Effector CD4-positive, alpha-beta T cell (primary cell): ENCODE data around the gene RIMBP2.
"Not testable (repeated sequence)": the region's sequence is repeated elsewhere in the genome, so short reads cannot be mapped to it uniquely, and the experiment has no call there.

Experiments
- DNase-seq: peaks from one replicate; pipeline ENCODE4 v3.0.0-alpha.2; 2020

The RIMBP2 gene

GRCh38 chr12:130590685-130591084, 125.4 kb downstream of the RIMBP2 start:
- no peak for DNase-seq

DNA sequence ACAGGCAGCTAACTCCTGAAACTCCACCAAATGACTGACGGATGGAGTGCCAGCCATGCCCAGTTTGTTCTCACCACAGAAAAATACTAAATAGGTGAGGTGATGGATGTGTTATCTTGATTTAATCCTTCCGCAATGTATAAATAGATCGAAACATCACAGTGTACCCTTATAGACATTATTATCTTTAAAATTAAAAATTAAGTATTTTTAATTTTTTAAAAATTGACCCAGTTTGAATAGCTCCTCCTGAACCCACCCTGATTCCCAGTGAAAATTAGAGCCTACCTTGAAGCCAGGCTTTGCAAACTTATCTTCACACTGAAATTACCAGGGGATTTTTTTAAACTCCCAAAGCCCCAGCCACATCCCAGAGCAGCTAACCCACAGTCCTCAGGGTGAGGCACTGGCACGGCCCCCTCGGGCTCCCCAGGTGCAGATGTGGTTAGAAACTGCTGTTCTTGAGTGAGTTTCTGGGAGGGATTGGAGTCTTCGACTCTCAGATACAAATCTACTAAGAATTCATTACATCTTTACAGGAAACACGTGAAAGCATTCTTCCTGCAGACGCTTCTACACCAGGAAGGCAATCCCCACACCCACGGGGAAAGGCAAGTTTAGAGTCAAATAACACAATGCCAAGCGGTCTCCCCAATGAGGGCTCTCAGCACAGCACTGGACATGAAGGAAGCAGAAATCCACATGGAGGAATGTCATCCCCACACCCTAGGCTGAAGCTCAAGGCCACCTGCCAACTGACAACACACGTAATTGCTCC, 126.4 kb downstream of the RIMBP2 start:
- DNase-seq = no peak

DNA sequence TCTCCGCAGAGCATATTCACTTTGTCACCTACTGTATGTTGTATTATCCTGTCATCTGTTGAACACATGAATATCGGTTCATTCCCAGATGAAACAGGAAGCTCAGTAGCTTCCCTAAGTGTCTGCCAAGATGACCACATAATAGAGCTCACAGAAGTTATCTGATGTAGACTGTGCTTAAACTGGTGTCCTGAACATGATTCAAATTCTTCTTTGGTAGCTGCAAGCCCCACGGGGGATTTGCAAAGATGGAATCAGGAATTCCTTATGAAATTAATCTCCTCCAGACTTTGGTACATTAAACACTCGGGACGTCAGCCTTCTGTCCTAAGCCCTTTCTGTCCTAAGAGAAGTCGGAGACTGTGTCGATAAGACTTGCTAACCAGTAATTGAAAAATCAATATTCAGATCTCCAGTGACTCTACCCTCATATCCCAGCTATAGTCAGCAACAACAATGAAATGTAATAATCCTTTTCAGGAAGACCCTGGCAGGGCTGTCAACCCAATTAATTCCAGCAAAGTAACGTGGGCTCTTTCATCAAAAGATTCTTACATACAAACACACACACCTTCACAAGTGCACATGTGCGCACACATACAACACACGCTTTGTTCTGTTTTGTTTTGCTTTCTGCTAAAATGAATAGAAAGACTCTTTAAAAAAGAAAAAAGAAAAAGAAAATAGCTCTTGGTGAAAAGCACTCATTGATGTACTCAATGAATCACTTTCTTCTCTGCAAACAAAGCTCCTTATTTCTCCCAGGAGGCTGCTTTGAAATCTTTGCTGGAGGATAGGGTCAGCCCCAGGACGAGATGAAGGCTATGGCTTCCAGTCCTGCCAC, 127.2 kb downstream of the RIMBP2 start:
- no peak for DNase-seq

GRCh38 chr12:130587966-130588365, 128.1 kb downstream of the RIMBP2 start:
- no peak for DNase-seq

DNA sequence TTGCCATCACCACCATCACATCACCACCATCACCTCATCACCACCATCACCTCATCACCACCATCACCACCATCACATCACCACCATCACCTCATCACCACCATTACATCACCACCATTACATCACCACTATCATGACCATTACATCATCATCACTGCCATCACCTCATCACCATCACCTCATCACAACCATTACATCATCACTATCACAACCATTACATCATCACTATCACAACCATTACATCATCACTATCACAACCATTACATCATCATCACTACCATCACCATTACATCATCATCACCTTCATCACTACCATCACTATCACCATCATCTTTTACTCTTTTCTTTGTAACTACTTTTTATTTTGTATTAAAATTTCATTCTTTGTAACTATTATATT, 131.6 kb downstream of the RIMBP2 start:
- DNase-seq = not testable (repeated sequence)

DNA sequence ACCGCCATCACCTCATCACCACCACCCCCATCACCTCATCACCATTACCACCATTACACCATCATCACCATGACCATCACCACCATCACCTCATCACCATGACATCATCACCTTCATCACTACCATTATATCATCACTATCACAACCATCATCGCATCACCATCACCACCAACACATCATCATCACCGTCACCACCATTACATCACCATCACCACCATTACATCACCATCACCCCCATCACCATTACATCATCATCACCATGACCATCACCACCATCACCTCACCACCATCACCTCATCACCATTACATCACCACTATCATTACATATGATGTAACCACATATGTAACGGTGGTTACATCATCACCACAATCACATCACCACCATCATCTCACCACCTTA, 132.3 kb downstream of the RIMBP2 start:
- no peak for DNase-seq

- DNase-seq = no peak
Observed at GRCh38 chr12:130583317-130583716, 132.8 kb downstream of the RIMBP2 start.

GRCh38 chr12:130582286-130582685, 133.8 kb downstream of the RIMBP2 start:
- DNase-seq = no peak

GRCh38 chr12:130581782-130582181, 134.3 kb downstream of the RIMBP2 start:
- DNase-seq = no peak

DNA sequence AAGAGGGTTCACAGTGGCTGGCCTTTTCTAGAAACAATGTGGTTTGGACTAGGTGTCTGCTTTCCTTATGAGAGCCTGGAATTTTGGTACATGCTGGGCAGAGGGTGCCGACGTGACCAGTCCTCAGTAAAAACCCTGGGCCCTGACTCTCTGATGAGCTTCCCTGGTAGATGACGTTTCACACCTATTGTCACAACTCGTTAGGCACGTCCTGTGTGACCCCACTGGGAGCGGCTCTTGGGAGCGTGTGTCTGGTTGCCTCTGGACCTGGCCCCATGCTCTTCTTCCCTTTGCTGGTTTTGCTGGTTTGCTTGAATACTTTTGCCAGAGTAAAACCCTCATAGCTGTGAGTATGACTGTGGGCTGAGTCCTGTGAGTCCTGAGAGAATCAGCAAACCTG, 136.9 kb downstream of the RIMBP2 start:
- DNase-seq = no peak

GRCh38 chr12:130577351-130577750, 138.7 kb downstream of the RIMBP2 start:
- DNase-seq = no peak

DNA sequence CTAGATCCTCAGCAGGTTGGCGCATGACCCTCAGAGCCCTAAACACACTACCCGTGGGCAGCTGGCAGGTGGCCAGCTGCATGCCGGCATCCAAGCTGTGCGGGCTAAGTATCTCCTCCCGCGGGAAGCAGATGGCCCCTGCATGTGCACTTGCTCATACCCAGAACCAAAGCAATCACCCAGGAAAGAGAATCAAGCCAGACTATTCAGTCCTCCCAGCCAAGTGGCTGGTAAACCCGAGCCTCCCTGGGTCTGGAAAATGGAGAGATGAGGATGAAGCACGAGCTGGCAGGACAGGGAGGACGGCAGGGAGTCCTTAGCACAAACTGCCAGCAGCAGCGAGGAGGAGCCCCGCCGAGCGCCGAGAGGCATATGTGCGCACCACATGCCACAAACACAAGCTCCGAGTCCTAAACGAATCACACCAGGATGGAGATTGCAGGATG, 139.7 kb downstream of the RIMBP2 start:
- no peak for DNase-seq

DNA sequence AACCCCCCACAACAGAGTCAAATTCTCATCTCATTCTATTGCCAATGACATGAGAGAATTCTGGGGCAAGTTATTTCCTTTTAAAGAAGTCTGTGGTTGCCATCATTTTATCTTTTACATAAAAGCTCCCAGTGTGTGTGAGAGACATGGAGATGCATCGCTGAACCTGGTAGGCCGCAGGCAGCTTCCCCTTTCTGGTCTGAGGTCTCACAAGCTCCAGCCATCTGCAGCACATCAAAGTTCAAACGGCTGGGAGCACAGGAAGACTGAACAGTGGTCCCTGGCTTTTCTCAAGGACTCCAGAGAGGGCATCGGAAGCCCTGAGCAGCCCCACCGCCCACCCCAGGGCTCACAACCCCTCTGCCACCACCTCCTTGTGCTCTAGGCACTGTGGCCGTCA, 141.7 kb downstream of the RIMBP2 start:
- no peak for DNase-seq

GRCh38 chr12:130573766-130574165, 142.3 kb downstream of the RIMBP2 start:
- DNase-seq = no peak

- DNase-seq = no peak
Observed at GRCh38 chr12:130573235-130573634, 142.9 kb downstream of the RIMBP2 start.

GRCh38 chr12:130572553-130572952, 143.5 kb downstream of the RIMBP2 start:
- DNase-seq = no peak

DNA sequence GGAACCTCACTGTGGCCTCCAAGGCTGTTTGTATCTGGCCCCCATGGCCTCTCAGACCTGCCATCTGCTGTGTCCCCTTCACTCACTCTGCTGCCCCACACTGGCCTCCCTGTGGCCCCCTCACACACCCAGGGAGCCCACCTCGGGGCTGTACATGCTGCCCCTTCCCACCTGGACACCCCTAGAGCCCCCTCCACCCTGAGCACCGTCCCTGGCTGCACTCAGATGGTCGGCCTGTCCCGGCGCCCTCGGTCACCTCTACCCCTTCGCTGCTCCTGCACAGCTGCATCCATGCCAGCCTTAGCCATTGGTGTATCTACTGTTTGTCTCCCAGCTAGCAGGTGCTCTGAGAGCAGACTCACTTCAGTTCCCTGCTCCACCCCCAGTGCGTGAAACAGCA, 144.4 kb downstream of the RIMBP2 start:
- DNase-seq = no peak

DNA sequence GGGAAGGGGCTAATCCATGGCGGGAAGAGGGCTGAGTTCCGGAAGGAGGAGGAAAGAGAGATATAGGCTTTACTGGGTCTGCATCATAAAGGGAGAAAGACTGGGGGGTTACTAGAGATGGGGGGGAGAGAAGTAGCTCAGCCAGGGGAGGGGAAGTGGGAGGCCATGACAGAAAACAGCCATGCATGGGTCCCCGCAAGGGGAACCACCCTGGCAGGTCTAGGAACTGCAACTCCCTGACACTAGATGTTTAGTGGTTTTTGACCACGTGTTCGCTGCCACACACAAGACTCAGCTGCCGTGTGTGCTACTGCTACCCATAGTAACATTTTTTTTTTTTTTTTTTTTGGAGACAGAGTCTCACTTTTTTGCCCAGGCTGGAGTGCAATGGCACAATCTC, 145.0 kb downstream of the RIMBP2 start:
- no peak for DNase-seq

DNA sequence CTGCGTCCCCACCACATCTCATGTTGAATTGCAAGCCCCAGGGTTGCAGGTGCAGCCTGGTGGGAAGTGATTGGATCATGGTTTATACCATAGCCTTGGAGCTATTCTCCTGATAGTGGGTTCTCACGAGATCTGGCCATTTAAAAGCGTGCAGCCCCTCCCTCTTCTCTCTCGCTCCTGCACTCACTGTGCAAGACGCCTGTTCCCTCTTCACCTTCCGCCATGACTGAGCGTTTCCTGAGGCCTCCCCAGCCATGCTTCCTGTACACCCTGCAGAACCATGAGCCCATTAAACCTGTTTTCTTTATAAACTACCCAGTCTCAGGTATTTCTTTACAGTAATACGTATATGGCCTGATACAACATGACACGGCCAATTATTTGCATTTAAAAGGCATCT, 146.6 kb downstream of the RIMBP2 start:
- no peak for DNase-seq

- DNase-seq = no peak
Observed at GRCh38 chr12:130568501-130568900, 147.6 kb downstream of the RIMBP2 start.

- no peak for DNase-seq
Observed at GRCh38 chr12:130568041-130568440, 148.1 kb downstream of the RIMBP2 start.

GRCh38 chr12:130566446-130567155, 149.5 kb downstream of the RIMBP2 start:
- no peak for DNase-seq

DNA sequence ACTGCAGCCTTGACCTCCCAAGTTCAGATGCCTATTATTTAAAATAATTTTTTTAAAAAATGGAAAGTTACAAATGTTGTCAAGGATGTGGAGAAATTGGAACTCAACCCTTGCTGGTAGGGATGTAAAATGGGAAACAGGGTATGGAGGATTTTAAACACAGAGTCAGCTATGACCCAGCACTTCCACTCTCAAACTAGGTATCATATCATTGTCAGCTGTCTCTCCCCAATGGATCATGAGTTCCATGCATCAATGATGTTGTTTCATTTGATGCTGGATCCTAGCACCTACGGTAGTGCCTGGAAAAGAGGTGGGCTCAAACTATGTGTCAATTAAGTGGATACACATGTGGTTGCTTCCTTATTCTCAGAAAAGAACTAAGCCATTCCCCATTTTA, 150.9 kb downstream of the RIMBP2 start:
- DNase-seq = no peak
